BLaER1 (cell line): Measurements from ENCODE around the gene ADAM22.

ENCODE experiments used
- H3K27ac ChIP-seq: shearing (Covaris generic); formaldehyde crosslinking; 2 replicates; pipeline ENCODE4 v1.8.1; 2022
- H3K27me3 ChIP-seq: shearing (Covaris generic); formaldehyde crosslinking; 2 replicates; pipeline ENCODE4 v1.8.1; 2022
- H3K36me3 ChIP-seq: shearing (Covaris generic); formaldehyde crosslinking; 2 replicates; pipeline ENCODE4 v1.8.1; 2022
- H3K4me1 ChIP-seq: shearing (Covaris generic); formaldehyde crosslinking; 2 replicates; pipeline ENCODE4 v1.8.1; 2022
- H3K4me2 ChIP-seq: shearing (Covaris generic); formaldehyde crosslinking; 2 replicates; pipeline ENCODE4 v1.8.1; 2022
- H3K4me3 ChIP-seq: shearing (Covaris generic); formaldehyde crosslinking; 2 replicates; pipeline ENCODE4 v1.8.1; 2022
- H3K9ac ChIP-seq: shearing (Covaris generic); formaldehyde crosslinking; 2 replicates; pipeline ENCODE4 v1.8.1; 2022
- H3K9me3 ChIP-seq: shearing (Covaris generic); formaldehyde crosslinking; 2 replicates; pipeline ENCODE4 v1.8.1; 2022
- H4K20me1 ChIP-seq: shearing (Covaris generic); formaldehyde crosslinking; 2 replicates; pipeline ENCODE4 v1.8.1; 2022
- Cebpa-rat ChIP-seq: shearing (Covaris generic); IDR thresholded peaks from 2 replicates; pipeline ENCODE4 v1.8.1; 2022

ADAM22 gene

DNA sequence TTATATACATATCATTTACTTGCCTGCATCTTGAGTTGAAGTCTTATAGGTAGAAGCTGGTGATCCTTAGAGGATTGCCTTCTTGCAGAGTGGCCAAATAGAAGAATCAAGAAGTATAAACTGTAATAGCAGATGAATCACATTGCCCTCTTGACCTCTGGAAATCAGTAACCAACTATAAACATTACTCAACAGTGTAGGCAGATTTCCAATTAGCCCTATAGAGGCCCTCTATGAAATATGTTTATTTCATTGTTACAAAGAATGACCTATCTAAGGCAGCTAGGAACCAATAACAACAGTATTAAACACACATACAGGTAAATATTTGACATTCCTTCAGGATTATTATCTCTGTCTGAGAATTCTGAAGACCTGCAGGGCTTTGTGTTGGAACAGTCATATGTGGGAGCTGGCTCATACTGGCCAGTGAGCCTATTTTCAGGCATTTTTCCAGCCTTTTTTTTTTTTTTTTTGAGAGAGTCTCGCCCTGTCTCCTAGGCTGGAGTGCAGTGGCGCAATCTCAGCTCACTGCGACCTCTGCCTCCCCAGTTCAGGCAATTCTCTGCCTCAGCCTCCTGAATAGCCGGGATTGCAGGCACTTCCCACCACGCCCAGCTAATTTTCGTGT lies 292.9 kb downstream of the ADAM22 start:
- no peaks in the 10 kb centered on the region for H4K20me1 ChIP-seq
- H3K27me3 ChIP-seq, result no peaks in the 10 kb centered on the region
- no peak for TF ChIP-seq Cebpa-rat
- peaks cover 10% of the 10 kb centered on the region; the same call in 1 of the 2 replicates for H3K4me1 ChIP-seq
- no peak overlapping the region for H3K9ac ChIP-seq
- H3K27ac ChIP-seq, result no peak overlapping the region
- H3K4me3 ChIP-seq, result no peak overlapping the region
- peaks cover 4% of the 10 kb centered on the region; the same call in 1 of the 2 replicates for H3K9me3 ChIP-seq
- no peak overlapping the region for H3K4me2 ChIP-seq
- H3K36me3 ChIP-seq, result no peaks in the 10 kb centered on the region

DNA sequence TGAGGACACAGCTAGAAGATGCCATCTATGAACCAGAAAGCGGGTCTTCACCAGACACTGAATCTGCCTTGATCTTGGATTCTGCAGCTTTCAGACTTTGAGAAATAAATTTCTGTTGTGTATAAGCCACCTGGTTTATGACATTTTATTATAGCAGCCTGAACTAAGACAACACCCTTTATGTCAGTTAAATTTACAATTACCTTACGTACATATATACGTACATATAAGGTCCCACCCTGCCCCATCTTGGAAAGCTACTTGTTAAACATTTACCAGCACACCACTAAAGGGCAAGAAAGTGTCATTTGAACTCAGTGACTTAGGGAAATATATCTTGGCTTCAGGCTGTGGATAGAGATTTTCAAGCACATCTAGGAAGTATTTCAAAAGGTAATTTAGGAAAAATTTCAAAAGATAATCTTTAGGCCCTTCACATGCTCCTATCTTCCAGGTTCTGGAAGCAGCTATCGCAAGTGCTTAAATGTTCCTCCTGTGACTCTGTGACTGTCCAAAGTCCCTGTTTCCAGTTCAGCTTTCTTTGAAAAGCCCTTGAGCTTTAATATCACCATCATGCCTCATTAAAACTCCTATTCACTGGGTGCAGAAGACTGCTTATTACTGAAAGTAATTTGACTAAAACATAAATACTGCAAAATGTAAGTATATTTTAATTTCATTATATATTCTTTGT lies 295.4 kb downstream of the ADAM22 start:
- no peak overlapping the region for H3K9ac ChIP-seq
- H3K36me3 ChIP-seq, result no peaks in the 10 kb centered on the region
- TF ChIP-seq Cebpa-rat, result no peak
- H3K27me3 ChIP-seq, result no peaks in the 10 kb centered on the region
- H3K9me3 ChIP-seq, result peaks cover 4% of the 10 kb centered on the region; the same call in 1 of the 2 replicates
- H3K4me1 ChIP-seq, result peaks cover 11% of the 10 kb centered on the region; the same call in 1 of the 2 replicates
- H3K27ac ChIP-seq, result no peak overlapping the region
- H4K20me1 ChIP-seq, result no peaks in the 10 kb centered on the region
- H3K4me3 ChIP-seq, result no peak overlapping the region
- no peak overlapping the region for H3K4me2 ChIP-seq

- no peak overlapping the region for H3K4me2 ChIP-seq
- peaks cover 4% of the 10 kb centered on the region; the same call in 1 of the 2 replicates for H3K9me3 ChIP-seq
- H3K27ac ChIP-seq, result no peak overlapping the region
- no peak overlapping the region for H3K4me3 ChIP-seq
- no peaks in the 10 kb centered on the region for H4K20me1 ChIP-seq
- H3K27me3 ChIP-seq, result no peaks in the 10 kb centered on the region
- H3K4me1 ChIP-seq, result peaks cover 11% of the 10 kb centered on the region; the same call in 1 of the 2 replicates
- H3K9ac ChIP-seq, result no peak overlapping the region
- no peak for TF ChIP-seq Cebpa-rat
- H3K36me3 ChIP-seq, result no peaks in the 10 kb centered on the region
These were observed 296.6 kb downstream of the ADAM22 start for GRCh38 chr7:88230646-88231045.

DNA sequence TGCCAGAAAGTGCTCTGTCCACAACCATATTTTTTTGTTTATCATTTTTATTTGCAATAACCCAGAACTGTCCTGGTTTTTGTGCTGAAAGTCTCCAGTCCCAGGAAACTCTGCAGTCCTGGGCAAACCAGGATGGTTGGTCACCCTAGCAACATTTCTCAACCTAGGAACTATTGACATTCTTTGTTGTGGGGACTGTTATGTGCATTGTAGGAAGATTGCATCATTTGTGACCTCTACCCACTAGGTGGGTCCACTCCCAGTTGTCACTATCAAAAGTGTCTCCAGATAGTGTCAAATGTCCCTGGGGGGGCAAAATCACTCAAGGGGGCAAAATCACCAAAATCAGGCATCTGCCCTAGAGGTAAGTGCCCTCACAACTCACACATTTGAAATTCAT lies 299.8 kb downstream of the ADAM22 start:
- H3K27me3 ChIP-seq, result no peaks in the 10 kb centered on the region
- no peaks in the 10 kb centered on the region for H4K20me1 ChIP-seq
- H3K9ac ChIP-seq, result no peak overlapping the region
- no peaks in the 10 kb centered on the region for H3K9me3 ChIP-seq
- H3K4me1 ChIP-seq, result peaks cover 15% of the 10 kb centered on the region; the same call in 1 of the 2 replicates
- no peaks in the 10 kb centered on the region for H3K36me3 ChIP-seq
- H3K27ac ChIP-seq, result no peak overlapping the region
- TF ChIP-seq Cebpa-rat, result no peak
- no peak overlapping the region for H3K4me2 ChIP-seq
- H3K4me3 ChIP-seq, result no peak overlapping the region

- no peaks in the 10 kb centered on the region for H3K36me3 ChIP-seq
- H3K27me3 ChIP-seq, result no peaks in the 10 kb centered on the region
- H3K4me2 ChIP-seq, result no peak overlapping the region
- H3K4me1 ChIP-seq, result 0 out of 2 replicates have a peak, but pooled peaks cover 4% of the 10 kb centered on the region
- H3K9me3 ChIP-seq, result no peaks in the 10 kb centered on the region
- TF ChIP-seq Cebpa-rat, result no peak
- no peak overlapping the region for H3K4me3 ChIP-seq
- no peak overlapping the region for H3K27ac ChIP-seq
- H4K20me1 ChIP-seq, result no peaks in the 10 kb centered on the region
- H3K9ac ChIP-seq, result no peak overlapping the region
These were observed 305.8 kb downstream of the ADAM22 start for GRCh38 chr7:88239852-88240251.

DNA sequence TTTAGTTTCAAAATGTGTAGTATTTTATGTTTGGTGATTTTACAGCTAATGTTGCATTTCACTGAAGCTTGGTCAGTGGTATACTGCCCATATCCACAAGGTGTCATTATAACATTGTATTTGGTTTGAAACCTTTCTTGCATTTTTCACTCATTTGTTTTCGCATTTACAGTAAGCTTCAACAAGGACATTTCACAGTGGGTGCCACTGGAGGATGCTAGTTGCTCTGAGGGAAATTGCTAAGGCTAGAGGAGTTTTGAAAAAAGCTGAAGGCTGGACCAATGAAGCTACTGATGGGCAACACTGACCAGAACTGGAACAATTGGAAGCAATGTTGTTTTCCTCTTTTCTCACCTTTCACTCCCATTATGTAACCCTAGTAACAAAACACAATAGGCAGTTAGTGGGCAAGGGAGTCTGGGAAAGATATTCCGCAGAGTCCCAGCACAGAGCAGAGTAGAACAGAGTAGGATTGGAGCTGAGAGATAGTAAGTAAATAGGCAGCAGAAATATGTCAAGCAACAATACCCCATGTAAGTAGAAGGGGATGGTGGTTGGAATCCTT lies 309.4 kb downstream of the ADAM22 start:
- no peak overlapping the region for H3K4me2 ChIP-seq
- no peaks in the 10 kb centered on the region for H4K20me1 ChIP-seq
- TF ChIP-seq Cebpa-rat, result no peak

GRCh38 chr7:88244258-88244657 lies 310.2 kb downstream of the ADAM22 start:
- Histone ChIP-seq H4K20me1 (no peaks in the 10 kb centered on the region), H3K4me2 (no peak overlapping the region), H3K36me3 (no peaks in the 10 kb centered on the region), H3K4me1 (no peaks in the 10 kb centered on the region), H3K4me3 (no peak overlapping the region), H3K27ac (no peak overlapping the region), H3K9me3 (no peaks in the 10 kb centered on the region), H3K27me3 (no peaks in the 10 kb centered on the region), H3K9ac (no peak overlapping the region)
- TF ChIP-seq Cebpa-rat, result no peak

More for the DNA sequence above, 309.4 kb downstream of the ADAM22 start:
- Histone ChIP-seq H3K4me1 (no peaks in the 10 kb centered on the region), H3K36me3 (no peaks in the 10 kb centered on the region), H3K9me3 (no peaks in the 10 kb centered on the region), H3K27ac (no peak overlapping the region), H3K27me3 (no peaks in the 10 kb centered on the region), H3K4me3 (no peak overlapping the region), H3K9ac (no peak overlapping the region)
